Stomach (tissue), 4 donors: ENCODE measurements around the gene NOBOX.

Experiments used
- EP300 ChIP-seq: sonication (generic); formaldehyde crosslinking; IDR thresholded peaks from one replicate; pipeline ENCODE4 v1.6.1; 2017; ENCODE audit warnings: antibody characterized with exemption
- POLR2A ChIP-seq, 4 donors: fragments of 450-650 bp; IDR thresholded peaks; one replicate each; pipeline ENCODE4 v1.6.1; 2016; ENCODE audit warnings: antibody characterized with exemption in 4 of 4, control low read depth in 2 of 4, mild to moderate bottlenecking in 1 of 4, moderate library complexity in 1 of 4
- POLR2AphosphoS5 ChIP-seq, 3 donors: sonication (generic); formaldehyde crosslinking; IDR thresholded peaks; one replicate each; pipeline ENCODE4 v1.6.1; 2016; ENCODE audit warnings: antibody characterized with exemption in 3 of 3
- TF ChIP-seq, protein P1 (sequence below), 7 experiments: fragments of 450-650 bp in 4 of 7; fragments of 200-600 bp in 3 of 7; sonication (generic) in 3 of 7; IDR thresholded peaks; one replicate each; pipeline ENCODE4 v1.5.1; 2016 to 2019; ENCODE audit warnings: antibody characterized with exemption in 7 of 7, control low read depth in 2 of 7, mild to moderate bottlenecking in 1 of 7

GRCh38 chr7:144439717-144440205, 36.3 kb upstream of the NOBOX start:
- TF ChIP-seq, protein P1, sequence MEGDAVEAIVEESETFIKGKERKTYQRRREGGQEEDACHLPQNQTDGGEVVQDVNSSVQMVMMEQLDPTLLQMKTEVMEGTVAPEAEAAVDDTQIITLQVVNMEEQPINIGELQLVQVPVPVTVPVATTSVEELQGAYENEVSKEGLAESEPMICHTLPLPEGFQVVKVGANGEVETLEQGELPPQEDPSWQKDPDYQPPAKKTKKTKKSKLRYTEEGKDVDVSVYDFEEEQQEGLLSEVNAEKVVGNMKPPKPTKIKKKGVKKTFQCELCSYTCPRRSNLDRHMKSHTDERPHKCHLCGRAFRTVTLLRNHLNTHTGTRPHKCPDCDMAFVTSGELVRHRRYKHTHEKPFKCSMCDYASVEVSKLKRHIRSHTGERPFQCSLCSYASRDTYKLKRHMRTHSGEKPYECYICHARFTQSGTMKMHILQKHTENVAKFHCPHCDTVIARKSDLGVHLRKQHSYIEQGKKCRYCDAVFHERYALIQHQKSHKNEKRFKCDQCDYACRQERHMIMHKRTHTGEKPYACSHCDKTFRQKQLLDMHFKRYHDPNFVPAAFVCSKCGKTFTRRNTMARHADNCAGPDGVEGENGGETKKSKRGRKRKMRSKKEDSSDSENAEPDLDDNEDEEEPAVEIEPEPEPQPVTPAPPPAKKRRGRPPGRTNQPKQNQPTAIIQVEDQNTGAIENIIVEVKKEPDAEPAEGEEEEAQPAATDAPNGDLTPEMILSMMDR (IDR thresholded peaks at IDR 0.05), result no peak
- TF ChIP-seq POLR2AphosphoS5 (IDR thresholded peaks at IDR 0.05), result no peak
- no peak for TF ChIP-seq POLR2A (IDR thresholded peaks at IDR 0.05)
- TF ChIP-seq EP300, result no peak
